K562 treated with DMSO at 1 percent for 24 hours (cell line): ENCODE results near the gene GAP43. TPM values are rescaled to one million over a fixed set of nuclear protein-coding genes. Genes with fewer than 3 reads are reported as not detected.

ENCODE experiments used
- total RNA-seq: library from RNA; unstranded; fragments of 300-600 nt; gene quantifications from 2 replicates; pipeline ENCODE4 v1.2.3, GENCODE V29; 2022; ENCODE audit warnings: low read depth; ENCODE audit not compliant: insufficient read depth

The GAP43 gene, protein sequence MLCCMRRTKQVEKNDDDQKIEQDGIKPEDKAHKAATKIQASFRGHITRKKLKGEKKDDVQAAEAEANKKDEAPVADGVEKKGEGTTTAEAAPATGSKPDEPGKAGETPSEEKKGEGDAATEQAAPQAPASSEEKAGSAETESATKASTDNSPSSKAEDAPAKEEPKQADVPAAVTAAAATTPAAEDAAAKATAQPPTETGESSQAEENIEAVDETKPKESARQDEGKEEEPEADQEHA
- 0.43 TPM in 1 of 2 replicates, not detected in the other for total RNA-seq

GRCh38 chr3:115623044-115623868, at the start of gene GAP43:
Gene GAP43 (plus strand): TSS chr3:115623510. CDS start chr3:115623690, 180 bp downstream.

